Fibroblast of gingiva (primary cell): ENCODE results near the gene LRIT1.

Experiments
- DNase-seq: peaks from one replicate; pipeline ENCODE4 v3.0.0-alpha.2; 2011; ENCODE audit warnings: low read depth

Gene LRIT1

DNA sequence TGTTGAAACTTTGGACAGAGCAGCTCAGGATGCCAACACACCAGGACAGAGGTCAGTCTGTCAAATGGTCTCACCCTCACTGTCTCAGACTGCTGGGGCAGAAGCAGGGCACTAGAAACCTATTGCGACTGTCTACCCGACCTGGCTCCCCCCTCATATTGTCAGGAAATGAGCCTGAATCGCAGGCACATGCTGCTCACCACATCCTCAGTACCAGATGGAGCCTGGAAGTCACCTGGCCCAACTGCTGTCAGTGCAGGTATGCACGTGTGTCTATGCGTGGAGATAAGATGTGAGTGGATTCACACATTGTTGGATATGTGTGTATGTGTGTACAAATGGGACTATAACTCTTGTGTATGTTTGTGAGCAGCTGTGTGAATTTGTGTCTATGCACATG, 50.2 kb downstream of the LRIT1 start:
- DNase-seq: no peak

DNA sequence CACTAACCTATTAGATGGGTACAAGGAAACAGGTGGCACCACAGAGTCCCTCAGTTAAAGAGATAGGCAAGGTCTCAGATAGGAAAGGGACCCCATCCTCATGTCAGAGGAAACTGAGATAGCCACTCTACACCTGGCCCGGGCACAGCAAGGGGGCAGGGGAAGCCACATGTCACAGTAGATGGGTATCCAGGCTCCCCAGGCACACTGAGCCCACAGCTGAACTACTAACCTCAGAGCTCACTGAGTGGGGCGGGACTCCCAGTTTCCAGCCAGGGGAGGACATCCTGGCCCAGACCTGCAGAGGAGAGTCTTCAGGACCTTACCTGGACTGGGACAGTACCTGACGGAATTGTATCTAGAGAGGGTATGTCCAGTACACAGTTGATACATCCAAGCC, 50.7 kb downstream of the LRIT1 start:
- no peak for DNase-seq

DNA sequence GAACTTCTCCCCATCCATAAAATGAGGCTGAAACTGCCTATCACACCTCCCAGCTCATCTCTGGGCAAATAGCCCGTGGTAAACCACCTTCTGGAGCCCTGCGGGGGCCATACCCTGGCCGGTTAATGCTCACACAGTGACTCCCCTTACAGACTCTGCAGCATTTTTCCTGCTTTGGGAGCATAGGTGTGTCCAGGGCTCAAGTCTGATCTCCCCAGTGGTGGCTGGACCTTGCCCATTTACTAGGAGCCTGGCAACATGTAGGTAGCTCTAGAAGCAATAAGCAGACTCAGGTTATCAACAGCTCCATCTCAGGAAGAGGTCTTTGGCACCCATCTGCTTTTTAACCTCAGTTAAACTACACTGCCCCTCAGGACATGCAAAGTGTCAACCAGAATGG, 52.5 kb downstream of the LRIT1 start:
- DNase-seq: no peak

DNA sequence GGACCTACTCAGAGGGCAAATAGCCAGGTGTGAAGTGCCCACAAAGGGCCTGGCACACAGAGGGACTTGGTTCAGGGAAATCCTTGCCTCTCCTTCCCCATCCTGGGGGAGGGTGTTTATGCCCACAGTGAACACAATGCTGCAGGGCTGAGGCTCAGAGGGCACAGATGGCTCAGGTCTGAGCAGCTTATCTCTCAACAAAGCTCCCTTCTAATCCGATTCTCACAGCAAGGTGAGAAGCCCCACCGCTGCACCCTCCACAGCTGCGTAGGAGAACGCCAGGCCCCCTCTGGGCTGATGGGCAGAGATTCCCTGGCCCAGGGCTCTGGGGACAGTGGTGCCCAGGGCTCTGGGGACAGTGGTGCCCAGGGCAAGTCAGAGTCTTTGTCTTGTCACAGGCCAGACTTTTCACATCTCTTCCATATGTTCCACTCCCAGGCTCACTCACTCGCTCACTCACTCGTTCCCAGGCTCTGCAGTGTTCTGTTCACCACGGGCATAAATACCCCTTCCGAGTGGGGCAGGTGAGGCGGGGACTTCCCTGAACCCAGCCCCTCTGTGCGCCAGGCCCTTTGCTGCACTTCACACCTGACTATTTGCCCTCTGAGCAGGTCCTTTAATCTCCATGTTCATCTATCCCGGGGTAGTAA, 55.7 kb downstream of the LRIT1 start:
- DNase-seq: no peak

DNA sequence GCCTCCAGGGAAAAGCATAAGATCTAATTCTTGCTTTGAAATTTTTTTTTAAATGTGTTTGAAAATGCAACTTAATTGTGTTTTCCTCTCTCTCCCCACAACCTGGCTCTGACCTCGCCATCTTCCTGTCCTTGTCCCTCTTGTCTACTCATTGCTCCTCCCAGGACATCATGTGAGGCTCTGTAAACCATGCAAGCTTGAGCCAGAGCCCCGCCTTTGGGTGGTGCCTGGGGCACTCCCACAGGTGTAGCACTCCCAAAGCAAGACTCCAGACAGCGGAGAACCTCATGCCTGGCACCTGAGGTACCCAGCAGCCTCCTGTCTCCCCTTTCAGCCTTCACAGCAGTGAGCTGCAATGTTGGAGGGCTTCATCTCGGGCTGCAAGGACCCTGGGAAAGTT, 56.8 kb downstream of the LRIT1 start:
- DNase-seq: no peak

DNA sequence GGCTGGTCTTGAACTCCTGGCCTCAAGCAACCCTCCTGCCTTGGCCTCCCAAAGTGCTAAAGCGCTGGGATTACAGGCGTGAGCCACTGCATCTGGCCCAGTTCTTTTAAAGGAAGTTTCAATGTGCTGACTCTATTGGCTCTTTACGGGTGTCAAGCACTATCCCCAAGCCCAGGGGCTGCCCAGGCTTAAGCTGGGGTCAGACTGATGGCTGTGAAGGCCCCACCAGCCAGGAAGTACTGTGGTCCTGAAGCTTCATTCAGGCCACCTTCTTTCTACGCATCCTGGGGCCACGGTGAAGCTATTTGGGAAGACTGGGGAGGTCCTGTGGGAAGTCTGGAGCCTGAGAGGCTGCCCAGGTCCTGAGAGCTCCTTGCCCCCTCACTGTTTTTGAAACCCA, 59.7 kb downstream of the LRIT1 start:
- no peak for DNase-seq
